ENCODE results near the gene MAP3K4.

The MAP3K4 gene

DNA sequence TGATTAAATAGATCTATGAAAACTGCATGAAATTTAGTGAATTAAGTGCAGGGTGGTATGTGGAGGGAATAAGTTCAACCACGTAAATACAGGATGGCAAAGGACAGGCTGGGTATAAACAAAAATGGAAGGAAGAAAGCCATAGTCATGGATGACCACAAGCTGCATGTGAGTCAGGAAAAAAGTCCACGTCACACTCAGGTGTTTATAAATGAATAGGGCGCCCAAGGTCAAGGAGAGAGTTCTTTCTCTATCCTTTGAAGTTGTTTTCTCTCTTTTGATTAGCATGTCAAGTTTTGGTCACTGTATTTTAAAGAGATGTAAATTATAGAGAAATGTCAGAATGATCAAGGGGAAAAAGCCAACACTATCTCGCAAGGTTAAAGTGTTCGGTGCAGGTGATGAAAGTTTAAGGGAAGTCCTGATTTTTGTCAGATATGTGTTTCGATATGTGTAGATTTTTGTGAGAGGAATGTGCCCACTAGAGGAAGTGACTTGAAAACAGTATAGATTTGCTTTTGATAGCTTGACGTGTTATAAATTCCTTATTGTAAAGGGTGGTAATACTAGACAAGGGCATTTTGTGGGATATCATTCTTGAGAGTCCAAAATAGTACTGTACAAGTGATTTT, 58.7 kb downstream of the MAP3K4 start:
- DNase-seq, result no peak

GRCh38 chr6:161053103-161053502, 61.5 kb downstream of the MAP3K4 start:
- DNase-seq, result no peak

DNA sequence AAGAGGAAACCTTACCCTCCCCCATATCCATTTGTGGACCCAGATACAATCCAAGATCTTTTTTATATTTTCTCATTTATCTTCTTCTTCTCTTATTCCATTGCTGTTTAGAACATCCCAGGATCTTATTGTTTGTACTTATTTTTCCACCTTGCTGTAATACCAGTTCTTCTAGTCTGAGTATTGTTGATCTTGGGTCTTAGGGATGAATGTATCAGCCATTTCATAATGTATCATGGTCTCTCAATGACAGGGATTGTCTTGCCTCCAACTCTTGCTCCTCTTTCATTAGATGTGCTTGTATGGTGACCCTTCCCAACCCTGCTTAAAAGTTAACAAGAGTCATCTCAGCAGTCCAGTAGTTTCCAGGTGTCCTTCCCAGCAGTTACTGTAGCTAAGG, 63.3 kb downstream of the MAP3K4 start:
- no peak for DNase-seq

DNA sequence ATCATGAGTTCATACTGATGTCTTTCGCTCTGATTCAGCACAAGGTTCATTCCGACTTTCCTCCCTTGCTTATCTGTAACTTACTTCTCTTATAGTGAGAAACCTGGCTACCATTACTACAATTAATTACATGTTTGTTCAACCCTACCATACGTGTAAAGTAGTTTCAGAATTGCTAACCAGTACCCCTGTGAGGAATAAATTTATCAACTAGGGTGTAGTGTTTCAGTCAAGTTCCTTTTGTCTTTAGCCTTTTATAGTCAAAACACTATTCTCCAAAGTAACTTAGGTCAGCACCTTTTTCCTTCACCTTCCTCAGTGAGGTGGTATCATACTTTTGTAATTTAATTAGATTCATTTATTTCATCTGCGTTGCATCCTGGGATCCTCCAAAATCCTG, 64.9 kb downstream of the MAP3K4 start:
- no peak for DNase-seq

DNA sequence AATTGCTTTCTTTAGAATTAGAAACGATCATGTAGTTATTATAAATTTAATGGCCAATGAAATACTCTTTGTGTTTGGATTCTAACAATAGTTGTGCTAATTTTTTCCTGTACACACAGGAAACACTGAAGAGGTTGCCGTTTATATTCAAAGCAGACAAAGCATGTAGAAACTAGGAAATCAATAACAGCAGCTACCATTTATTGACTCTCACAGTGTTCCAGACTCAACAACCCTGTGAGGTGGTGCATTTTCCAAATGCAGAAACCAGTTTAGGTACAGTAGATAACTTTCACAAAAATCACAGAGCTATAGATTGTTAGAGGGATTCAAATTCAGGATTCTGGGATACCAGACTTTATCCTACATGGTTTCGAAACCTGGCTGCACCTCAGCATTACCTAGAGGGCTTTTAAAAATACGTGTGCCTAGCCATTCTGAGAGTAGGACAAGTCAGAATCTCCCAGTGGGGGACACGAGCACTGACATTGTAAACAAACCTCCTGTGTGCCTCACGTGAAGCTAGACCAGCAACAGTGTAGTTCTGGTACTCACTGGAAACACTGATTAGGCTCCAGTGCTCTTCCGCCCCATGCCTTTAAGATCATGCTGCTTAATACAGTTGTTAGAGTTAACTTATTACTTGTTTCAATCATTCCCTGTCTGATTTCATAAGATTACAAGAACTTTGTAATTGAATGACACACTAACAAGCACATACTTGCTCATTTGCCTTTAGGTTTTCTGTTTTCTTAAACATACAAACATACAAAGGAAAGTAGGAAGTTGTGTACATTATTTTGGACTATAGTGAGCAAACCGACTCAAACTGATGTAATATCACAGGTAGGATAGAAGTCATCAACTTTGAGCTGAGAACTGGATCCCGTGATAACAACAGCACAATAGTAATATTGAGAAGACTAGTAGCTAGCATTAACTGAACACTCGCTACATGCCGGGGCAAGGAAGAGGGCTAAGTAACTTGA, 65.8 kb downstream of the MAP3K4 start:
- DNase-seq, result no peak

DNA sequence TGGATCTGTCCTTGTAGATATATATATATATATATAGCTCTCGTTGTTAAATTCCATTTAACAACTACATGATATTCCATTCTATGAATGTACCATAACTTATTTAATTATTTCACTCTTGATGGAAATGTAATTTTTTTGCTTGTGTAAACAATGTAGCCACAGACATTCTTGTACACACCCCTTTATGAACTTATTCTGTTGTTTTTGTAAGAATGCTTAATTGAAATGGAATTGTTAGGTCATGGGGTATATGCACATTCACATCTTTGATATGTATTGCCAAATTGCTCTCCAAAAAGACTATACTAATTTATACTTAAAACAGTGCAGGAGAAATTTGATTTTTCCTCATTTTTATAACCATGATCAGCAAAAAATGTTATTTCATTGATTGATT, 67.2 kb downstream of the MAP3K4 start:
- no peak for DNase-seq

- DNase-seq, result no peak
Measured at GRCh38 chr6:161061576-161061975, 70.0 kb downstream of the MAP3K4 start.

- DNase-seq, result no peak
Measured at GRCh38 chr6:161064915-161065314, 73.3 kb downstream of the MAP3K4 start.

GRCh38 chr6:161066511-161066910, 74.9 kb downstream of the MAP3K4 start:
- DNase-seq, result no peak

DNA sequence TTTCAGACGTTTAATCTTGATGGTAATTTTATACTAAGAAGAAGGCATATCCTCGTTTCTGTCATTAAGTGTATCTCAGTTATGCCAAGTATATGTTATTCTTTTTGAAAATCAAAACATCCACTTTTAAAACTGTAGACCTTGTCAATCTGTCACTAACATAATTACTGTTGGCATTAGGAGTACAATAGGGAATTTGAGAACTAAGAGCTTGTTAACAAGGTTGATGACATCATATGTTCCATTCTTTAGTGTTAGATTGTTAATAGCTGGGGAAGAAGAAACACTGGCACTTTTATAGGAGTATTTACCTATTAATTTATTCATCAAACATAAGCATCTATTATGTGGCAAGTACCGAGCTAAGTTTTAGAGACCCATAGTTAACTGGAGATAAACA, 76.2 kb downstream of the MAP3K4 start:
- DNase-seq, result peak; percentile 2

- no peak for DNase-seq
Measured at GRCh38 chr6:161068321-161068741, 76.8 kb downstream of the MAP3K4 start.

DNA sequence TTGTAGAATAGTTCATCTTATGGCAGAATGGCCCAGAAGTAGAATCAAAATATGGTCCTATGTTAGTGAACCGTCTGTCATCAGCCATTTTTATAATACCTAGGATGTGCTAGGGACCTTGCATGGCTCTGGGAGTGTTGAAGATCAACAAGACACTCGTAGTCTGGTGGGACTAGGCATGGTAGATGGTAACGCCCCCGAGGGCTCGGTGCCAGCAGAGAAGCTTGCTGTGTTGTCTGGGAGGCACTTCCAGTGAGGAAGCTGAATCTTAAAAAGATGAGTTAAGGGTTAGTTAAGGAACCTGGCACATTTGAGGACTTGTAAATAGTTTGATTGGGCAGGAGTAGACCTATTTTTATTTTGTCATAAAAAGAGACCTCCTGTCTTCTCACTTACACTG, 82.4 kb downstream of the MAP3K4 start:
- no peak for DNase-seq

GRCh38 chr6:161074496-161075121, 83.0 kb downstream of the MAP3K4 start:
- DNase-seq, result no peak

- no peak for DNase-seq
Measured at GRCh38 chr6:161076181-161076677, 84.7 kb downstream of the MAP3K4 start.

DNA sequence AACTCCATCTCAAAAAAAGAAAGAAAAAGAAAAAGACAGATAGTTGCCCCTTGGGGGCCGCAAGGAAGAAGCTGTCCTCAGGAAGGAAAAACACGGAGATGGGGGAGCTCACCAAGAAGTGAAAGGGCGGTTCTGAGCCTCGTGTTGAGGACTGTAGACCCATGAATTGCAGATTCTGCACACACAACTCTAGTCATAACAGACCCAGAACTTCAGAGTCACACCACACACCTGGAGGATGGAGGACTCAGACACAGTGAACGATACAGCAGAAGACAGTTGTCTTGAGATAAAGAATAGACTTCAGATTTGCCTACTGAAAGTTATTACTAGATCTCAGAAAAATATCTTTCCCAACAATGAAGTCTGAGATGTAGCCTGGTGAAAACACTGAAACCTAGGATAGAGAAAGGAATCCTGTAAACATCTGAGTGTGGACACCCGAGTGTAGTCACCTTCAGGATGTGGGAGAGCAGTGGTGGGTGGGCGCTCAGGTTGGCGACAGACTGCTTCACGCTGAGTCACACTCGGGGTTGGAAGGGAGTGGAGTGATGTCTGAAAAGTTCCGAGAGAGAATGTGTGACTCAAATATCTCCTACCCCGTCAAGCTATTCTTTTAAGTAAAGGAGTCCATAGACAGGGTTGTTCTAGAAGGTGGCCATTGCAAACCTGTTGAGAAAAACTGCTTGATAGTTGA, 88.1 kb downstream of the MAP3K4 start:
- no peak for DNase-seq

DNA sequence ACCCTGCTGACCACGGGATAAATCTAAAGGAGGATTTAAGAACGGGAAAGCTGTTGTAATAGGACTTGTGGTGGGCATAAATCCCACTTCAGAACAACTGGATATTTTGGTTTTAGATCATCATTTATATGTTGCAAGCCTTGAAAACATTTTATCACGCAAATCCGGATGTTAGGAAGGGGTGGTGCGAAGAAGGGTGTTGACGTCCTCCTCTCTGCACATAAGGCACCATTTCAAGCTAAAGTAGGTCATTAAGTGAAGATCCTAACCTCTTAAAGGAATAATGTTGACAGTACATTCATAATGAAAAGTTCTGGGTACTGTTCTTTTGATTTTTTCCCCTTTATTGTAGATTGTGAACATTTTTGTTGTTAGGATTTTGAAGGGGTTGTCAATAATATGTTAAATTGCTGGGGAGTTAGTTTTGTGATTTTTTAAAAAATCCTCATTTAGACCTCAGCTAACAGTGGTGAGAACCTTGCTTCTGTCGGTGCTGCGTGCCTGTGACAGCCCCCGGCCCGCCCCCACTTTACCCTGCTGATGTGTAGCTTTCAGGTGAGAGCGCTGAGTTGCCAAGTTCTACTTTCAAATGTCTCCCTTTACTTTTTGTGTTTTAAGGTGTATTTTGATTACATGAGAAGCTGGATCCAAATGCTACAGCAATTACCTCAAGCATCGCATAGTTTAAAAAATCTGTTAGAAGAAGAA, 88.8 kb downstream of the MAP3K4 start:
- no peak for DNase-seq

GRCh38 chr6:161082215-161082614, 90.6 kb downstream of the MAP3K4 start:
- no peak for DNase-seq

GRCh38 chr6:161085246-161085645, 93.7 kb downstream of the MAP3K4 start:
- DNase-seq, result no peak

- no peak for DNase-seq
Measured at GRCh38 chr6:161088676-161089328, 97.2 kb downstream of the MAP3K4 start.

GRCh38 chr6:161091151-161091550, 99.6 kb downstream of the MAP3K4 start:
- DNase-seq, result no peak

GRCh38 chr6:161091972-161092701, 100.6 kb downstream of the MAP3K4 start:
- no peak for DNase-seq
